ENCODE data around the gene GATM.

GRCh38 chr15:45395943-45396342 lies 17.6 kb upstream of the GATM start:
- TF ChIP-seq CTCF (IDR thresholded peaks at IDR 0.05 in 8 of 11, conservative IDR thresholded peaks at IDR 0.05 in 3 of 11) (no peak), POLR2AphosphoS5 (IDR thresholded peaks at IDR 0.05) (no peak)
